NCI-H526 (cell line): ENCODE results near the gene SLC6A19.

Source experiments
- DNase-seq, 2 experiments: peaks; one replicate each; lab custom pipeline; 2025; lab: John Stamatoyannopoulos, UW

Gene SLC6A19

DNA sequence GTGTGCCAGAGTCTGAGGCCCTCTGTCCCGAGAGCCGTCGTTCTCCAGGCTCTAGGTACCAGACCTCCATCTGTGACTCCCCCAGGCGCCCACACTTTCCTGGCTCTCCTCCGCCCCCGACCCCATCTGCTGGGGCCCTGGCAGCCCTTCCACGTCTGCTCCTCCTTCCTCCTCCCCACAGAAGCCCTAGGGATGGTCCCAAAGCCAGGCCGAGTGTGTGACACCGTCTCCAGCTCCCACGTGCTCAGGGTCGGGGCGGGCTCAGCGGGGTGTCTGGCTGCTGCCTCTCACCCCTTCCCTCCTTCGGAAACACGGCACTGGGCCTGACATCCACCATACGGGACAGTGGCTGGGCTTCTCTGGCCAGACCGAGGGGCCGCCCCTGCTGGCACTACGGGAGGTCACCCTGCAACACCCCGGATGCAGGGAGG, 20.5 kb upstream of the SLC6A19 start:
- no peak for DNase-seq

DNA sequence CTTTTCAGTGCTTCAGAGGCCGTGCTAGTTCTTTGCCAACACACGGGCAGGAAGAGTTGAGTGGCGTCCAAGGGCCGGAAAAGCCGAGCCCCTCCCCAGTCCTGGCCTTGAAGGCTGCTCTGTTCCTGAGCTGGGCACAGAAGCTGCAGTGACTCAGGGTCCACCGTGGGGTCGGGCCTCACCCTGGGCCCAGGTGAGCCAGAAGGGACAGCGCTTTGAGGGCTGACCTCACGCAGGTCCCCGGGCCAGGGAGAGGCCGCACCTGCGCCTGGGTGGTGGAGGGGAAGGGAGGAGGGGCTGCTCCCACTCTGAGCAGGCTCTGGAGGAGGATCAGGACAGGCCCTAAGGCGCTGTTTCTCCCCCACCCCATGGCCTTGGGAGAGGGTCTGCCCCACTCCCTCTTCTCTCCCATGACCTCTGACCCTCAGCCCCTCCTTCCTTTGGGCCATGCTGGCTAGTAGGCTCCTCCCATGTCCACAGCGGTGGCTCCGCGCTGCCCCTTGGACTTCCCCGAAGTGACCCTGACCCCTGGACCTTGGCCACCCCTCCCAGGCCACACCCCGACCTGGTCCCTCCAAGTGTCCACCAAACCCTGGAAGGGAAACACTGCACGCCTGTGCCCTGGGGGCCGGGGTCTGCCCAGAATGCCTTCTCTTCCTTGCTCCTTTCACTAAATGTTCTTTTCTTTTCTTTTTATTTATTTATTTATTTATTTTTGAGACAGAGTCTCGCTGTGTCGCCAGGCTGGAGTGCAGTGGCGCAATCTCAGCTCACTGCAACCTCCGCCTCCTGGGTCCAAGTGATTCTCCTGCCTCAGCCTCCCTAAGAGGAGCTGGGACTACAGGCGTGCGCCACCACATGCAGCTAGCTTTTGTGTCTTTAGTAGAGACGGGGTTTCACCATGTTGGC, 19.7 kb upstream of the SLC6A19 start:
- DNase-seq, result no peak

- no peak for DNase-seq
Observed at GRCh38 chr5:1182360-1182632, 19.1 kb upstream of the SLC6A19 start.

GRCh38 chr5:1182633-1183423, 18.6 kb upstream of the SLC6A19 start:
- DNase-seq, result peak; percentile 60 to 82

GRCh38 chr5:1183424-1184162, 17.8 kb upstream of the SLC6A19 start:
- DNase-seq, result peak in 1 of 2 experiments; percentile 57

DNA sequence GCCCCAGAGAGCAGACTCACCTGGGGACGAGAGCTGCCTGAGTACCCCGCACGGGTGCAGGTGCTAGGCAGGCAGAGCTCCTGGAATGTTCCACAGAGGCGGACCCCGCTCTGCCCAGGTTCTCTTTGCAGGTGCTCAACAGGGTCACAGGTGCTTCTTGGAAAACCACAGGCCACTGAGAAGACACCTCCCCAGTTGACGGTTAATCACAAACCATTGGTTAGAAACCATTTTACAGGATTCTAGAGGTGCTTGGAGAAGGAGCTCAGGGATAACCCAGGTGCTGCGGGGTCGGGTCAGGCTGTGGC, 17.3 kb upstream of the SLC6A19 start:
- DNase-seq, result no peak

GRCh38 chr5:1184481-1184880, 16.9 kb upstream of the SLC6A19 start:
- DNase-seq, result no peak

GRCh38 chr5:1185038-1185627, 16.3 kb upstream of the SLC6A19 start:
- DNase-seq, result no peak

DNA sequence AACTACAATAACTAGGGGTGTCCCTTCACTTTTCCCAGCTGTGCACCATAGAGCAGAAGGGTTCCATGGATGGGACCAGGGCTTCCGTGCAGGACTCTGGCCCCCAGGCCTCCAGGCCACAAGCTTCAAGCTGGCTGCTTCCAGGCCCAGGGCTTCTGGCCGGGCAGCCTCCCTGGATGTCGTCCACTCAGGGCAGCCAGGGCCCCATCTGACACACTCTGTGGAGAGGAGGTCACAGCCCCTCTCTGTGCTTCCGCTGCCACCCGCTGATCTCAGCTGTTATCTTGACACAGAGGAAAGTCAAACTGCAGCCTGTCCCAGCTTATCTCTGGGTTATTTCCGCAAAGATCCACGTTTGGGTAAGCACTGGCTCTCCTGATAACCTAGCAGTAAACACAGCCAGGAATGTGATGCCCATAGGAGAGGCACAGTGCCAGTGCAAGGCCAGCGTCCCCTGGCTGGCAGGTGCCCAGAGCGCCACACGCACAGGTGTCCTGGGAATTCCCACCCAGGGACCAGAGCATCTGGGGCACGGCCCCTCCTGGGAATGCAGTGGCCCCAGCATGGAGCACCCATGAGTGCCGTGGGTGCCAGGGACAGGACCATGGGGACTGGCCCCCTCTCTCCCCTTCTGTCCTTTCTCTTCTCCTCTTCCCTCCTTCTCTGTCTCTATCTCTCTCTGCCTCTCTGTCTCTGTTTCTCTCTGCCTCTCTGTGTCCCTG, 15.6 kb upstream of the SLC6A19 start:
- DNase-seq, result no peak

DNA sequence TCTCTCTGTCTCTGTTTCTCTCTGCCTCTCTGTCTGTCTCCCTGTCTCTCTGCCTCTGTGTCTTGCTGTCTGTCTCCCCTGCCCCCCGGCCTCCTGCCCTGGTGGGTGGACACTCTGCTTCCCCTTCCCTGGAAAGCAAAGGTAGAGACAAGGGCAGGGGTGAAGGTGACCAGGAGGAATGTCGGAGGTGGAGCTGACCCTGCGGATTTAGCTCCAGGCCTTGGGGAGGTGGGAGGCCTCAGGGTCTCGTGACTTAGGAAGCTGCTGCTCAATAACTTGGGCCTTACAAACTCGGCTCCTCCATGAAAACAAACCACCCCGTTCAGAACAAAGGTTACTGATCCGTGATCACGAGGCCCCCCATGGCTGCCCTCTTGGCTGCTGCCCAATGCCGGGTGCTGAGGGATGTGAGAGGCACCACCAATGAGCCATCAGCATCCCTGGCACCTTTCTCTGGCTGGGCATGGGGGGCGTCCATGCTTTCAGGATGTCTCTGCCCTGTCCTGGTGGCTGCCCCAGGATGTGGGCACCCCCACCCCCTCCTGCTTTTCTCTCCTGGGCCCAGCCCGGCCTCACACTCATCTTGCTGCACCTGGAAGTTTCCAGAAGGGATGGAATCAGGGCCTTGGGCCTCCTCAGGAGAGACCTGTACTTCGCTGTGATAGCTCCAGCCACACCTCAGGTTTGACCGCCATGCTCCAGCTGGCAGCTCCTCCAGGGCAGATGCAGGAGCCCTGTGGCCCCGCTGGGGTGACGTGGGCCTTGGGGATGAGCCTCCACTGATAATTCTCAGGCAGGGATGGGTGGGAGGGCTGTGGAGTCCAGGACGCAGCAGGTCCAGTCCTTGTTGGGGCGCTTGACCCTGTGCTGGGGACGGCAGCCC, 14.8 kb upstream of the SLC6A19 start:
- DNase-seq, result no peak

GRCh38 chr5:1187234-1187949, 14.0 kb upstream of the SLC6A19 start:
- DNase-seq, result no peak

DNA sequence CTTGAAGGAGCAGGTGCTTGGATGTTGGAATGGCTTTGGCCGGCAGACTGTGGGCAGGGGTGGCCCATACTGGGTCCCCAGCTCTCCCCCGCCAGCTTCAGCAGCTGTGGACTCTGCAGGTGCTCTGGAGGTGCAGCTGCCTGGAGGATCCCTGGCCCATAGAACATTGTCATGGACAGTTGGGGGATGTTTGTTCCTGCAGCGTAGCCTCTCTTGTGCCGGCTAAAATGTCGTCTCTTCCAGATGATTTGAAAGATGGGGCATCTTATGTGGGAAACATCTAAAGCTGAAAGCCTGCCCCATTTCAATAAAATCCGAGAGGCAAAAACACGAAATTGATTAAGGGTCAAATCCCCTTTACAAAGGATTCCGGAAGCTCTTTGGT, 13.5 kb upstream of the SLC6A19 start:
- no peak for DNase-seq

- DNase-seq, result no peak
Observed at GRCh38 chr5:1188464-1188863, 12.9 kb upstream of the SLC6A19 start.

DNA sequence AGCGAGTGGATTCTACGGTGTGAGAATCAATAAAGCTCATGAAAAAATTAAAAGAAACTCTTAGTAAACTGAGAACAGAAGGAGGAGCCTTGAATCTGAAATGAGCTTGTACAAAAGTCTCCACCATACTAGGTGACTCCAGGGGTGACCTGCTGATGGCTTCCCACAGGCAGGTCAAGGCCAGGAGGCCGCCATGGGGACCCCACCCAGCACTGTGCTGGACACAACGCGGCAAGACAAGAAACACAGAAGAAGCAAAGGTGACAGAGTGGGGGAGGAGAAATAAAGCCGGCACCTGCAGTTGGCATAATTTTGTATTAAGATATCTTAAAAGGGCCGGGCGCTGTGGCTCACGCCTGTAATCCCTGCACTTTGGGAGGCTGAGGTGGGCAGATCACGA, 12.1 kb upstream of the SLC6A19 start:
- no peak for DNase-seq

GRCh38 chr5:1190278-1190677, 11.1 kb upstream of the SLC6A19 start:
- DNase-seq, result no peak

GRCh38 chr5:1190837-1191239, 10.6 kb upstream of the SLC6A19 start:
- no peak for DNase-seq

DNA sequence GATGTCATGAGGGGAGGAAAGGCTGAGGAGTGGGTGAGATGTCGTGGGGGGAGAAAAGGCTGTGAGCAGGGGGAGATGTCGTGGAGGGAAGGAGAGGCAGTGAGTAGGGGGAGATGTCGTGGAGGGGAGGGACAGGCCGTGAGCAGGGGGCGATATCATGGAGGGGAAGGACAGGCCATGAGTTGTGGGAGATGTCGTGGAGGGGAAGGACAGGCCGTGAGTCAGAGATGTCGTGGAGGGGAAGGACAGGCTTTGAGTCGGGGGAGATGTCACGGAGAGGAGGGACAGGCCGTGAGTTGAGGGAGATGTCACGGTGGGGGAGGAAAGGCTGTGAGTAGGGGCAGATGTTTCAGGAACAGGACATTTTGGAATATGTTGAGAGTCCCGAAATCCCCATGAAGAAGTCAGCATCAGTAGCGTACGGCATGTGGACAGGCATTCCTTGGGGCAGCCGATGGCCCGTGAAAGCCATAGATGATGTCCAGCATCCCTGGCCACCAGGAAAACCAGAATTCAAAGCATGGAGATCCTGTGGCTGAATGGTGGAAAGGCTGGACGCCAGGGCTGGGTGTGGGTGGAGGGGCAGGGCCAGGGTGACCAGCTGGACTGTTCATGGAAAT, 8.3 kb upstream of the SLC6A19 start:
- no peak for DNase-seq

- peak in 1 of 2 experiments; percentile 45 for DNase-seq
Observed at GRCh38 chr5:1193591-1193985, 7.8 kb upstream of the SLC6A19 start.

DNA sequence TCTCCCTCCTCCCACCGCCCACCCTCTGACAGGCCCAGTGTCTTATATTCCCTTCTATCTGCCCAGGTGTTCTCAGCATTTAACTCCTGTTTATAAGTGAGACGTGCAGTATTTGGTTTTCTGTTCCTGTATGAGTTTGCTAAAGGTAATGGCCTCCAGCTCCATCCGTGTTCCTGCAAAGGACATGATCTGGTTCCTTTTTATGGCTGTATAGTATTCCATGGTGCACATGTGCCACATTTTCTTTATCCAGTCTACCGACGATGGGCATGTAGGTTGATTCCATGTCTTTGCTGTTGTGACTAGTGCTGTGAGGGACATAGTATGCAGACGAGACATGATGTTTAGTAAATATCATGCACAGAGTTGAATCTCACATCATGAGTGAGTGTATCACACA, 7.0 kb upstream of the SLC6A19 start:
- no peak for DNase-seq

- no peak for DNase-seq
Observed at GRCh38 chr5:1195439-1195838, 6.0 kb upstream of the SLC6A19 start.
